Measurements from ENCODE around the gene ARHGEF1.

Gene ARHGEF1

GRCh38 chr19:41945135-41945766 is 62.3 kb downstream of the ARHGEF1 start:
- Mint-ChIP-seq H3K4me3 (peak overlapping the region; percentile 81), H3K9me3 (ENCODE audit: low read depth) (no peaks in the 10 kb centered on the region), H3K27ac (peak overlapping the region; percentile 97), H3K4me1 (ENCODE audit: low read depth) (peaks cover 52% of the 10 kb centered on the region), H3K36me3 (peaks cover 2% of the 10 kb centered on the region), H3K27me3 (no peaks in the 10 kb centered on the region)

GRCh38 chr19:41947091-41947490 is 64.1 kb downstream of the ARHGEF1 start:
- H3K4me1 Mint-ChIP-seq (ENCODE audit: low read depth) = peaks cover 49% of the 10 kb centered on the region
- peak overlapping the region; percentile 74 for H3K4me3 Mint-ChIP-seq
- peak overlapping the region; percentile 96 for H3K27ac Mint-ChIP-seq
- no peaks in the 10 kb centered on the region for H3K27me3 Mint-ChIP-seq
- peaks cover 2% of the 10 kb centered on the region for H3K36me3 Mint-ChIP-seq
- H3K9me3 Mint-ChIP-seq (ENCODE audit: low read depth) = no peaks in the 10 kb centered on the region

GRCh38 chr19:41951686-41952172 is 68.7 kb downstream of the ARHGEF1 start:
- Mint-ChIP-seq H3K4me3 (no peak overlapping the region), H3K4me1 (ENCODE audit: low read depth) (peaks cover 21% of the 10 kb centered on the region), H3K9me3 (ENCODE audit: low read depth) (no peaks in the 10 kb centered on the region), H3K27ac (no peak overlapping the region), H3K27me3 (no peaks in the 10 kb centered on the region), H3K36me3 (peaks cover 2% of the 10 kb centered on the region)

GRCh38 chr19:41955521-41955920 is 72.5 kb downstream of the ARHGEF1 start:
- no peaks in the 10 kb centered on the region for H3K27me3 Mint-ChIP-seq
- H3K4me1 Mint-ChIP-seq (ENCODE audit: low read depth) = peaks cover 22% of the 10 kb centered on the region
- no peaks in the 10 kb centered on the region for H3K36me3 Mint-ChIP-seq
- H3K9me3 Mint-ChIP-seq (ENCODE audit: low read depth) = no peaks in the 10 kb centered on the region
- no peak overlapping the region for H3K27ac Mint-ChIP-seq
- no peak overlapping the region for H3K4me3 Mint-ChIP-seq

- Mint-ChIP-seq H3K4me3 (peak overlapping the region; percentile 27), H3K36me3 (no peaks in the 10 kb centered on the region), H3K27ac (no peak overlapping the region), H3K4me1 (ENCODE audit: low read depth) (peaks cover 19% of the 10 kb centered on the region), H3K27me3 (no peaks in the 10 kb centered on the region), H3K9me3 (ENCODE audit: low read depth) (no peaks in the 10 kb centered on the region)
Measured at GRCh38 chr19:41956621-41957020, 73.6 kb downstream of the ARHGEF1 start.
